A673 (cell line): ENCODE data around the gene JAKMIP1. TPM values are rescaled to one million over a fixed set of nuclear protein-coding genes. Genes with fewer than 3 reads are reported as not detected.

Experiments
- BruUV-seq: library from RNA; stranded (reverse); fragments of 400-500 nt; replicated peaks from 2 replicates; lab custom pipeline; 2021; lab: Mats Ljungman, UMichigan
- CTCF ChIA-PET: fragments of 300-600 bp; sonication (Branson Sonifier 250); formaldehyde crosslinking; loops from one replicate; lab custom pipeline; 2022; ENCODE audit warnings: antibody characterized with exemption; lab: Charles Lee
- POLR2A ChIA-PET: fragments of 300-600 bp; sonication (Branson Sonifier 250); formaldehyde crosslinking; loops from one replicate; lab custom pipeline; 2022; ENCODE audit warnings: antibody characterized with exemption; ENCODE audit not compliant: low non-redundant PET; lab: Charles Lee
- DNase-seq: peaks from one replicate; pipeline ENCODE4 v3.0.0-alpha.2; 2015; ENCODE audit warnings: low spot score
- H3K27ac ChIP-seq: fragments of 200-600 bp; sonication (generic); 2 replicates; pipeline ENCODE4 v1.5.1; 2016; ENCODE audit warnings: mixed run types, low read depth, mild to moderate bottlenecking, mixed read lengths, antibody characterized with exemption, low read length; ENCODE audit not compliant: poor library complexity, severe bottlenecking
- H3K27me3 ChIP-seq: fragments of 200-600 bp; sonication (generic); replicated peaks from 2 replicates; pipeline ENCODE4 v1.6.1; 2017; ENCODE audit warnings: mixed run types, low read depth, mild to moderate bottlenecking, mixed read lengths, antibody characterized with exemption, low read length; ENCODE audit not compliant: insufficient read depth, poor library complexity
- H3K36me3 ChIP-seq: fragments of 200-600 bp; sonication (generic); 2 replicates; pipeline ENCODE4 v1.6.1; 2016; ENCODE audit warnings: mixed run types, mild to moderate bottlenecking, mixed read lengths, antibody characterized with exemption, low read length; ENCODE audit not compliant: insufficient read depth, poor library complexity, severe bottlenecking
- H3K4me1 ChIP-seq: fragments of 200-600 bp; sonication (generic); 2 replicates; pipeline ENCODE4 v1.6.1; 2017; ENCODE audit warnings: mixed run types, mild to moderate bottlenecking, mixed read lengths, antibody characterized with exemption, low read length; ENCODE audit not compliant: insufficient read depth, poor library complexity, severe bottlenecking
- H3K4me3 ChIP-seq: fragments of 200-600 bp; sonication (generic); 2 replicates; pipeline ENCODE4 v1.5.1; 2016; ENCODE audit warnings: low read depth, mixed run types, mild to moderate bottlenecking, mixed read lengths, low read length; ENCODE audit not compliant: poor library complexity, severe bottlenecking
- H3K9me3 ChIP-seq: fragments of 200-600 bp; sonication (generic); 2 replicates; pipeline ENCODE4 v1.6.1; 2016; ENCODE audit warnings: mixed run types, low read depth, mild to moderate bottlenecking, mixed read lengths, antibody characterized with exemption, low read length; ENCODE audit not compliant: poor library complexity, severe bottlenecking
- EZH2 ChIP-seq: fragments of 200-600 bp; sonication (generic); IDR thresholded peaks from 2 replicates; pipeline ENCODE4 v1.6.1; 2017; ENCODE audit warnings: borderline replicate concordance, low read depth, mild to moderate bottlenecking, mixed read lengths, antibody characterized with exemption, low read length; ENCODE audit not compliant: poor library complexity, severe bottlenecking
- intact Hi-C: fragments of 100-400 bp; cut with micrococcal nuclease; formaldehyde crosslinking; loops from one replicate; pipeline ENCODE4 v1.10.0; 2022; ENCODE audit not compliant: unreplicated experiment
- total RNA-seq: library from RNA; stranded (reverse); gene quantifications from 2 replicates; pipeline ENCODE4 v1.2.3, GENCODE V29; 2021
- TF ChIP-seq, protein P1 (sequence below): fragments of 300-800, 200-600 bp; sonication (generic); conservative IDR thresholded peaks from 2 replicates; pipeline ENCODE4 v1.5.1; 2017; ENCODE audit warnings: low read depth, mild to moderate bottlenecking, antibody characterized with exemption, low read length, moderate library complexity, mixed read lengths

JAKMIP1 gene
- total RNA-seq, 1 experiment from 2014 or later = not detected

- Histone ChIP-seq H3K27ac (no peak overlapping the region), H3K4me3 (no peak overlapping the region), H3K9me3 (no peaks in the 10 kb centered on the region), H3K27me3 (peaks cover 35% of the 10 kb centered on the region), H3K36me3 (no peaks in the 10 kb centered on the region), H3K4me1 (no peaks in the 10 kb centered on the region)
- BruUV-seq = no TSS peak
- intact Hi-C loops = no loop called here
- CTCF ChIA-PET = no interaction called here
- TF ChIP-seq, protein P1, sequence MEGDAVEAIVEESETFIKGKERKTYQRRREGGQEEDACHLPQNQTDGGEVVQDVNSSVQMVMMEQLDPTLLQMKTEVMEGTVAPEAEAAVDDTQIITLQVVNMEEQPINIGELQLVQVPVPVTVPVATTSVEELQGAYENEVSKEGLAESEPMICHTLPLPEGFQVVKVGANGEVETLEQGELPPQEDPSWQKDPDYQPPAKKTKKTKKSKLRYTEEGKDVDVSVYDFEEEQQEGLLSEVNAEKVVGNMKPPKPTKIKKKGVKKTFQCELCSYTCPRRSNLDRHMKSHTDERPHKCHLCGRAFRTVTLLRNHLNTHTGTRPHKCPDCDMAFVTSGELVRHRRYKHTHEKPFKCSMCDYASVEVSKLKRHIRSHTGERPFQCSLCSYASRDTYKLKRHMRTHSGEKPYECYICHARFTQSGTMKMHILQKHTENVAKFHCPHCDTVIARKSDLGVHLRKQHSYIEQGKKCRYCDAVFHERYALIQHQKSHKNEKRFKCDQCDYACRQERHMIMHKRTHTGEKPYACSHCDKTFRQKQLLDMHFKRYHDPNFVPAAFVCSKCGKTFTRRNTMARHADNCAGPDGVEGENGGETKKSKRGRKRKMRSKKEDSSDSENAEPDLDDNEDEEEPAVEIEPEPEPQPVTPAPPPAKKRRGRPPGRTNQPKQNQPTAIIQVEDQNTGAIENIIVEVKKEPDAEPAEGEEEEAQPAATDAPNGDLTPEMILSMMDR = no peak
- no peak for TF ChIP-seq EZH2
- POLR2A ChIA-PET = no interaction called here
- DNase-seq = no peak
Measured at GRCh38 chr4:6188687-6189305, 11.6 kb downstream of the JAKMIP1 start.

DNA sequence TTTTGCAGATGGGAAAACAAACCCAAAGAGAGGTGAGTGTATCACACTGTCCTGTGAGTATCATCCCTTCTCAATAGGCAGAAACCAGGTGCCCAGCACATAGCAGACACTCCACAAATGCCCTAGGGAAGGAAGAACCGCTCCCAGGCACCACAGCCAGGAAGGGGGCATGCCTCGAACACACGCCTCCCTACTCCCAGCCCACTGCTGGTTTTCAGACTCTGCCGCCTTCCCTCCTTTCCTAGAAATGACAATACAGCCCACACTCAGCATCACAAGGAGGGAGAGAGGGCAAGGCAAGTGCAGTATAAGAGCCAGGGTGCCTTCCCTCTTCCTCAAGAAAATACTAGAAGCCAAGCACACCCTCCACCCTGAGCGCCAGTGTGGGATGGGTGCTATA is 16.2 kb downstream of the JAKMIP1 start:
- TF ChIP-seq, protein P1 = no peak
- TF ChIP-seq EZH2 = no peak
- Histone ChIP-seq H3K27me3 (peaks cover 23% of the 10 kb centered on the region), H3K36me3 (no peaks in the 10 kb centered on the region), H3K4me1 (no peaks in the 10 kb centered on the region), H3K27ac (no peak overlapping the region), H3K9me3 (no peaks in the 10 kb centered on the region), H3K4me3 (no peak overlapping the region)
- ChIA-PET CTCF (interaction anchor here (0.6 kb wide), 1 partner anchor 725 kb away, joined by 4 read pairs; no protein-coding TSS in a partner anchor), POLR2A (no interaction called here)
- no TSS peak for BruUV-seq
- no peak for DNase-seq
- intact Hi-C loops = no loop called here

GRCh38 chr4:6183740-6184139 is 16.6 kb downstream of the JAKMIP1 start:
- no peak for DNase-seq
- Histone ChIP-seq H3K4me1 (no peaks in the 10 kb centered on the region), H3K27ac (no peak overlapping the region), H3K27me3 (peaks cover 23% of the 10 kb centered on the region), H3K36me3 (no peaks in the 10 kb centered on the region), H3K9me3 (no peaks in the 10 kb centered on the region), H3K4me3 (no peak overlapping the region)
- TF ChIP-seq EZH2 = no peak
- TF ChIP-seq, protein P1 = no peak
- BruUV-seq = no TSS peak
- intact Hi-C loops = no loop called here
- CTCF ChIA-PET = interaction anchor here (0.6 kb wide), 1 partner anchor 724 kb away, joined by 4 read pairs; no protein-coding TSS in a partner anchor
- POLR2A ChIA-PET = no interaction called here
